GOT3 (cell line): ENCODE data around the gene NAP1L1.

Experiments
- DNase-seq: peaks from one replicate; lab custom pipeline; 2025; ENCODE audit warnings: mixed read lengths; lab: John Stamatoyannopoulos, UW

NAP1L1 gene

GRCh38 chr12:76020731-76021672, 63.5 kb downstream of the NAP1L1 start:
- no peak for DNase-seq

DNA sequence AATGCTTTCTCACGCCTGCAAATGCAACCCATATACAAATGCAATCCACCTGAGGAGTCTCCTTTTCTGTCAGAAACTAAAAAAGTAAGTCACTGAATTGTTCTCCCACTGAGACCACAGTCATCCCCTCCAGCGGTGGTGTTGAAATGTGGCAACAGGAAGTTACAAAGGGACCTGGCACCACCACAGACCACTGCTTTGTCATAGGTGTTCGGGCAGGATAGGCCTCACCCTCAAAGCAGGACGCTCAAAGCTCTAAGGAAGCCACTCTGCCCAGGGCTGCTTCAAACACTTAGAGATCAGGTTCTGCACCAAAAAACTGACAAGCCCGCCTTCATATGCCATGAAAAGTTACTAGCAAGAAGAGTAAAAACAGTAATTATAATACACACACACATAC, 64.2 kb downstream of the NAP1L1 start:
- peak; percentile 11 for DNase-seq

DNA sequence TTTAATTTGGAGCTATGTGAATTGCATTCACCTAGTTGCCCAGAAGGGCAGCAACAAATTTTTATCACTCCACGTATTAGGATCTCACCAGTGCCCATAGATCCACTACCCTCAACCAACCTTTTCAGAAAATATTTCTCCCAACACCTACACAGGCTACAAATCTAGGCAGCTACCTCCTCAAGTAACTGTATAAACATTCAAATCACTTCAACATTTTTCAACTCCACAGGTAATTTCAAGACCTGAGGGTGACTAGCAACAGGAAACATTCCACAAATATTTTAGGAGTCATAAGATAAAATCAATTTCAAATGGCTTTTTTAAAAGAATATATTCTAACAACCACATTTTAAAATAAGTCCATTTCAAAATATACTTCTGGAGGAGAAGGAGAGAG, 65.8 kb downstream of the NAP1L1 start:
- no peak for DNase-seq

- no peak for DNase-seq
Observed at GRCh38 chr12:76018111-76018510, 66.4 kb downstream of the NAP1L1 start.

DNA sequence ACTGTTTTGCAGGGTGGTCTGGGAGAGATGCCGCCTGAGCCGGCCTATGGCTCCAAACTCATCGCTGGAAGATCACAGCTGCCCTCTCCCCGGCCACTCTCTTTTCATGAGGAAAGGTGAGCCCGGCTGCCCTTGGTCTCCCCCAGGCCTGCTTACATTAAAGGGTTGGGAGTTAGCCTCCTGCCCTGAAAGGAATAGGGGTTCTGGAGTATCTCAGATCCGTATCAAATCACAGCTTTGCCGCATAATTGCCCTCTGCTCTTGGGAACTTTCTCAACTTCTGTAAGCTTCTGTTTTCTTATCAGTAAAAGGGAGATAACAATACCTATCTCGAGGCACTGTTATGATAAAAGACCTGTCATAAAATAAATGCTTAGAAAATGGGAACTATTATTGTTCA, 70.5 kb downstream of the NAP1L1 start:
- DNase-seq = no peak

DNA sequence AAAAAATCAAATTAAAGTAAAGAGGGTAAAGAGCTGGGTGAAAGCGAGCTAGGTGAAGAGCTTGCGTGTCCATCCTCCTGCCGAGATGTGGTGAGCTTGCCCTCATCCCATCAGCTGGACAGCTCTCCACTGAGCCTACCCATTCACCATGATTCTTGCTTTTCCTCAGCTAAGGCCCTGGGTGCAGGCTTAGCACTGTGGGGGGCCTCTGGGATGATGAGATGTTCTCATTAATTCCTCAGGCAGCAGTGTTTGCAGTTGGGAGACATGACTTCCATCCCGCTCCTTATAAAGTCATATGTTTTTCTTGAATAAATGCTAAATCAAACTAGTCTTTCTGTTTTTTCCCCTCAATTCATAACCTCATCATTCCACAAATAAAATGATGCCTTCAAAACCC, 70.9 kb downstream of the NAP1L1 start:
- DNase-seq = no peak

DNA sequence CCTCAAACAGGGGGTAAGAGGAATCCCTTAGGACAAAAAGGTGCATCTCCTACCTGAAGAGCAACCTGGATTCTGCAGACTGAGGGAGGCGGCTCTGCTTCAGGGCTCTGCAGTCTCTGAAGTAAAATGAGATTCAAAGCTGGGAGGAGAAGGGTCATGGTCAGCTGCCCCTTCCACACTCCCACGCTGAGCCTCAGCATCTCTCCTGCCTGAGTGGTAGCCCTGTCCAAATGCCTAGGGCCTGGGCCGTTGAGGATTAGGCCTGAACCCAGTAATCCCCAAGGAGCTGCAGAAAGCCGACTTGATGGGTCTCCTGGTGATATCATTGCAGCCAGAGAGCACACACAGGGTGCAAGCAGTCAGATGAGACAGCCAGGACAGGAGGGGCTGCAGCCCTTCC, 71.8 kb downstream of the NAP1L1 start:
- no peak for DNase-seq

DNA sequence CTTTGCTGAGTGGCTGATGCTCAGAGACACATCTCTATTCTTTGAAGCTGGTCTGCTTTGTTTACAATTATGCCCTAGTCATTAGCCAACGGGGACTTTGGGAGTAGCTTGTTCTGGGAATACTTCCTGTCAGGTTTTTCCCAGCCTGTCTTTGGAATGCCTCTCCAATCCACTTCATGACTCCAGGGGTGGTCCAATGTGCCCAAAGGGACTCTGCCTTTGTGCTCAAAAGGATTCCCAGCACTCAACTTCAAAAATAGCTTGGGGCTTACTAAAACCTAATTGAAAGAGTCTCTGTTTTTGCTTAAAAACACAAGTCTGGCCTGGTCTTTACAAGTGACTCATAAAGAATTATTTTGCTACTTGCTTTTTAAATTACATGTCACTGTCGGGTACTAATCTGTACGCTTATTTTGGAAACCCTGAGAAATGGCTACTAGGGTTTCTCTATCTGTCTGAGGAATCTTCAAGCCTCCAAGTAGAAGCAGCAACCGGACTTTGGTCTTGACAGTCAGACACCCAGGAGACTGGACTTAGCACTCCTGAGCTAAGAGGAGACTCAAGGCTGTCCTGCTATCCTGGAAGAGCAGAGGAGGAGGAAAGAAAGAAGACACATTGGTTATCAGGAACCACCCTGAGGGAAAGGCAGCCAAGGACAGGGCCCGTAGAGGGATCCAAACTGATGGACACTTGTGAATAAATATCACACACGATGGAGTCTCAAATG, 73.6 kb downstream of the NAP1L1 start:
- DNase-seq = no peak

- no peak for DNase-seq
Observed at GRCh38 chr12:76008428-76008827, 76.1 kb downstream of the NAP1L1 start.

DNA sequence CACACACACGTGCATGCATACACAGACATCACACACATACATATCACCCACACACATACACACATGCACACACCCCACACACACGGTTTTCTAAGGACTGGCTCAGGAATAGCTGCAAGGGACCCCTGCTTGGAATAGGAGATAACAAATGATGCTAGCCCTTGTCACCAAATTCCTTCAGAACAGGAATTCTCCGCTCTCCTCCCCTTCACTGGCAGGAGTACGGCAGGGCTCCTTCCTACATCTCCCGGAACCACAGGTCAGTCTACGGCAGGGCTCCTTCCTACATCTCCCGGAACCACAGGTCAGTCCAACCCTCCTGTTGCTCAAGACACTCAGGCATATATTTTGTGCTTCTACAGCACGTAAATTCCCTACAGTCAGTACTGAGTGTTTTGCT, 76.8 kb downstream of the NAP1L1 start:
- no peak for DNase-seq

GRCh38 chr12:76006028-76006925, 78.2 kb downstream of the NAP1L1 start:
- no peak for DNase-seq

DNA sequence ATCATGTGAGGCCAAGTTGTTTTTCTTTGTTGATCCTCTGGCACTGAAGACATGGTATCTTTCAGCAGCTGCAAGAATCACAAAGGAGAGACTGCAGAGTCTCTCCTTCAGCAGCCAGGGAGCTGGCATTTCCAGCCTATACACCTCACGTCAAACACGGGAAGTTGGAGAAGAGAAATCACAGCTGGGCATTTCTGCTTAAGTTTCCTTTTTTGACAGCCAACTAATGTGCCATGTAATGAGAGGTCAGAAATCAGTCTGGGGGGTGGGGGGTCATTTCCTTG, 81.2 kb downstream of the NAP1L1 start:
- no peak for DNase-seq

DNA sequence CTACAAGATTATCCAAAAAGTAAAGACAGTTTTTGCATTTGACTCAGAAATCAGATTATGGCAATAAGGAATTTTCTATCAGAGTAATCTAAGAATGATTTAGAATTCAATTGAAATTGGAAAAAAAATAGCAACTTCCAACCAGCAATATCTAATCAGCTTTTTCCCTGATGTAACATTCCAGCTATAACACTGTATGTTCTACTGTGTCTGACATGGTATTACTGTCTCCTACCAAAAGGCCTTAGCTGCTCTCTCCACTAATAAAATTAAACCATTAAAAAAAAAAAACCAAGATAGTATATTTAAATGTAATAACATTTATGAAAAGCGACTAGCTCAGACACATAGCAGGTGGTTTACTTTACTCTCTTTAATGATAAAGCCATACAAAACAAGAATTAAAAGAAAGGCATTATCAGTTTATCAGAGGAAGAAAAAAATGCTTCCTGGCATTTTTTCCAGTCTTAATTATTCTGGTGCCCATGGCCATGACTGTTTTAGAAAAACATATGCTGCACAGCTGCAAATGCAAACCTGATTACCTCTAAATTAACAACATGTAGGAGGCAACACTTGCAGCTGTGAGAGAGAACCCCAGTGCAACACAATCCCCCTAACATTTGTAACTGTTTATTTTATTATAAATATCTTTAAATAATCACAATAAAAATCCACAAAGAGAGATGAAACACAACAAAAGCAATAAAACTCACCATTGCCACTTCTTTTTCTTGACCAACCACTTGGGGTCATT, 81.7 kb downstream of the NAP1L1 start:
- DNase-seq = no peak

- no peak for DNase-seq
Observed at GRCh38 chr12:75998292-75999063, 86.0 kb downstream of the NAP1L1 start.

DNA sequence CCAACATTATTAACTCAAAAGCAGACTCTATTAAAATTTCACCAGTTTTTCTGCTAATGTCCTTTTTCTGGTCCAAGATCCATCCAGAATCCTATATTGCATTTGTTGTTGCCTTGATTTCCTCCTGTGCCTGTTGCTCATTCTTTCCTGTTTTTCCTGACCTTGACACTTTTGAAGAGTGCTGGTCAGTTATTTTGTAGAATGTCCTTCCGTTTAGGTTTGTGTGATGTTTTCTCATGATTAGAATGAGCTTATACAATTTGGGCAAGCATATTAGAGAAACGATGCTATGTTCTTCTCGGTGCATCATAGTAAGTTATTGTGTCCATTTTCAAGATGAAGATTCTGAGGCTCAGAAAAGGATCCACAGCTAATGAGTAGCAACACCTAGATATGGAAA, 86.8 kb downstream of the NAP1L1 start:
- DNase-seq = no peak

DNA sequence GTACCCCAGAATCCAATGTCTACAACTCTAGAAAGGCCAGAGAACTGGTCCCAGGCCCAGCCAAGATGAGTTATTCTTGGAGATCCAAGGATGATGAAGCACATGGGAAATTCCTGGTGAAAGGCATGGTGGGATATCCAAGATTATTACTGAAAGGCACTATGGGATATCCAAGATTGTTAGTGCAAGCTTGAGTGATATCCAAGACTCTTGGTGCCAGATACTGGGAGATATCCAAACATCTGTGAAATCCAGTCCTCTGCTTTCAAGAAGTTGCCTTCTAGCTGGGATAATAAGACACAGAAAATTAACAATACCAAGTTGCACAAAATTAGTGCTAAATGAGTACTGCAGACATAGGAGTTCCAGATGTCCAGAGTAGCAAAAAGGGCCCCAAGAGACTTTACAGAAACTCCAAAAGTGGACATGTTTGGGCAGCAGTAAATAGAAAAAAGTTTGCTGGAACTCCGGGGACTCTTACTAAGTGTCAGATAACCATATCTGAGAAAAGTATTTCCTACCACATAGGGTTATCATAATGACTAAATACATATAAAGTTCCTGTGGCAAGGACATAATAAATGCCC, 87.5 kb downstream of the NAP1L1 start:
- DNase-seq = no peak

DNA sequence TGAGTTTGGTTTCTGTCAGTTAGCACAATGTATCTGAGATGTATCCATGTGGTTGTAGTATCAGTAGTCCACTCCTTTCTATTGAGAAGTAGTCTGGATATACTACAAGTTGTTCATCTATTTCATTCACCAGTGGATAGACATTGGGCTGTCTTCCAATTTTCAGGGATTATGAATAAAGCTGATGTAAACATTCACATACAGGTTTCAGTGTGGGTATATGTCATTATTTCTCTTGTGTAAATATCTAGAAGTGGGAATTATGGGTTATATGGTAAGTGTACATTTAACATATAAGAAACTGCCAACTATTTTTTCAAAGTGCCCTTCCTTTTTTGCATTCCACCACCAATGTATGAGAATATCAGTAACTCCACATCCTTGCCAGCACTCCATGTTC, 88.8 kb downstream of the NAP1L1 start:
- no peak for DNase-seq

DNA sequence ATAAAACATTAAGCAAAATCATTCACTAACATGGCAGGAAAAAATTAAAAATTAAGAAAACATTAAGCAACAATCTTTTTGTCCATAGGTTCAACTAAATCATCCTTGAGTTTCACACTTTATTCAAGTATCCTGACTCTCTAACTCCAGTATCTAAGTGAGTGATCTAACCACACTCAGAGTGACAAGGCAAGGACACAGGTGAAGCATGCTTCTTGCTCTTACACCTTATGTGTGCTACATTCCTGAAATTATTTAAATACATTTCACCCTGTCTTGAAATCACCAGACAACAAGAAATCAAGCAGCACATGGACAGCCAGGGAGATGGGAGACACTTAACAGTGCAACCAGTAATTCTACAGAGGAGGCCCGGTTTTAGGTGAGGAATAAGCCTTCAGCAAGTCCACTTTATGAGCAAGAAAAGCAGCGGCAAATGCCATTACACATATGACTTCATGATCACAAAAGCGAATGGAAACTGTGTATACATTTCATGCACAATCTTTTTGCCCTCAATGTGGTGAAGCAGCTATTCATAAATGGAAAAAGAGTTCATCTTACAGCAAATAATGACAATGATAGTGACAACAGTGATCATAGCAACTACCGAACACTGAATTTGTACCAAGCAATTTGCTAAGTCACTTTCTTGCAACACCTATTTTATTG, 90.3 kb downstream of the NAP1L1 start:
- no peak for DNase-seq

DNA sequence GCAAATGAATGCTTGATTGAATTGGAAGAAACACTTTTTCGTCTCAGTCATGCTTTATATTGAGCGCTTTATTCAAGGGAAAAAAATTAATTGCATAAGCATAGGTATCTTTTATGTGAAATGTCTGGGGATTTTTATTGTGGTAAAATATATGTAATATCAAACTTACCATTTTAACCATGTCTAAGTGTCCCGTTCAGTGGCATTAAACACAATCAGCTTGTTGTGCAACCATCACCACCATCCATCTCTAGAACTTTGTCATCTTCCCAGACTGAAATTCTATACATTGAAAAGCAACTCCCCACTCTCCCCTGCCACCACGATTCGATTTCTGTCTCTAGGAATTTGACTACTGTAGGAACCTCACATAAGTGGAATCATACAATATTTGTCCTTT, 92.7 kb downstream of the NAP1L1 start:
- DNase-seq = no peak
